ENCODE measurements around the gene RAB14. TPM values are rescaled to one million over a fixed set of nuclear protein-coding genes. Genes with fewer than 3 reads are reported as not detected.

Gene RAB14
- total RNA-seq, 1 experiment from 2014 or later = 63.1 TPM

DNA sequence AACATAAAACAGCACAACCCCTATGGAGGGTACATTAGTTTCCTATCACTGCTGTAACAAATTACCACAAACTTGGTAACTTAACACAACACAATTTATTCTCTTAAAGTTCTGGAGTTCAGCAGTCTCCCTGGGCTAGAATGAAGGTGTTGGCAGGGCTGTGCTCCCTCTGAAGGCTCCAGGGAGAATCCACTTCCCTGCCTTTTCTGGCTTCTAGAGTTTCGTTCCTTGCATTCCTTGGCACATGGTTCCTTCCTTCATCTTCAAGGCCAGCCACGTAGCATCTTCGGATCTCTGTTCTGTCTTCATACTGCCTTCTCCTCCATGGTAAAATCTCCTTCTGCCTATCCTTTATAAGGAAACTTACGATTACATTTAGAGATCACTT is 41.3 kb upstream of the RAB14 start:
- H3K4me1 ChIP-seq (ENCODE audit: control insufficient read depth in 1 of 2, insufficient read depth in 2 of 2, low read length in 2 of 2) = no peaks in the 10 kb centered on the region
- no peaks in the 10 kb centered on the region for H3K36me3 ChIP-seq (ENCODE audit: control insufficient read depth in 1 of 2, insufficient read depth in 2 of 2, low read length in 2 of 2)
- no peak overlapping the region for H3K4me3 ChIP-seq (replicated peaks in 1 of 2; ENCODE audit: low read depth in 1 of 2, low read length in 2 of 2)
- no peak overlapping the region for H3K9ac ChIP-seq (ENCODE audit: low read length)
- H3K9me2 ChIP-seq (ENCODE audit: insufficient read depth) = no peaks in the 10 kb centered on the region
- BruUV-seq (replicated peaks) = no TSS peak
- POLR2A ChIA-PET = no interaction called here
- no peak for TF ChIP-seq SRF (IDR thresholded peaks at IDR 0.05; ENCODE audit: low read depth)
- no peak for TF ChIP-seq CBX3 (IDR thresholded peaks at IDR 0.05; ENCODE audit: low read depth)
- TF ChIP-seq RAD21 (IDR thresholded peaks at IDR 0.05; ENCODE audit: low read depth) = no peak
- no peak for TF ChIP-seq ZFX (IDR thresholded peaks at IDR 0.05)
- TF ChIP-seq POLR2AphosphoS5 (IDR thresholded peaks at IDR 0.05; ENCODE audit: low read depth, low read length) = no peak
- no peak for TF ChIP-seq REST (IDR thresholded peaks at IDR 0.05; ENCODE audit: low read depth)
- no peak for TF ChIP-seq EZH2phosphoT487 (IDR thresholded peaks at IDR 0.05; ENCODE audit: borderline replicate concordance)
- no peak for TF ChIP-seq FOSL1 (IDR thresholded peaks at IDR 0.05; ENCODE audit: low read depth)
- TF ChIP-seq, protein P1, sequence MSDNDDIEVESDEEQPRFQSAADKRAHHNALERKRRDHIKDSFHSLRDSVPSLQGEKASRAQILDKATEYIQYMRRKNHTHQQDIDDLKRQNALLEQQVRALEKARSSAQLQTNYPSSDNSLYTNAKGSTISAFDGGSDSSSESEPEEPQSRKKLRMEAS (IDR thresholded peaks at IDR 0.05) = no peak
- no peak for TF ChIP-seq YY1 (IDR thresholded peaks at IDR 0.05; ENCODE audit: extremely low read depth, insufficient replicate concordance, low read depth, low read length)
- TF ChIP-seq SIN3A (IDR thresholded peaks at IDR 0.05; ENCODE audit: low read depth) = no peak
- no peak for TF ChIP-seq SP1 (IDR thresholded peaks at IDR 0.05; ENCODE audit: low read depth)
- TF ChIP-seq EZH2 (IDR thresholded peaks at IDR 0.05) = no peak
- TF ChIP-seq, protein P2, sequence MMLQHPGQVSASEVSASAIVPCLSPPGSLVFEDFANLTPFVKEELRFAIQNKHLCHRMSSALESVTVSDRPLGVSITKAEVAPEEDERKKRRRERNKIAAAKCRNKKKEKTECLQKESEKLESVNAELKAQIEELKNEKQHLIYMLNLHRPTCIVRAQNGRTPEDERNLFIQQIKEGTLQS (IDR thresholded peaks at IDR 0.05) = no peak
- TF ChIP-seq ZBTB33 (IDR thresholded peaks at IDR 0.05; ENCODE audit: extremely low read depth, insufficient replicate concordance, low read length) = no peak
- DNase-seq (ENCODE audit: low read depth, low spot score) (no peak), ATAC-seq (no peak)
- intact Hi-C loops (cut with micrococcal nuclease) = no loop called here
- no peak overlapping the region for H3K27ac ChIP-seq (ENCODE audit: low read depth, low read length)
- H2AFZ ChIP-seq (ENCODE audit: low read depth, low read length, poor library complexity, severe bottlenecking) = no peak overlapping the region
- CTCF ChIA-PET = no interaction called here
- H3K27me3 ChIP-seq (ENCODE audit: insufficient read depth, low read length) = no peaks in the 10 kb centered on the region
- H4K20me1 ChIP-seq (ENCODE audit: insufficient read depth) = no peaks in the 10 kb centered on the region
- no peak overlapping the region for H3K4me2 ChIP-seq (ENCODE audit: low read length)
- RAD21 ChIA-PET (ENCODE audit: low non-redundant PET in 1 of 2, low total read pairs in 2 of 2, uncharacterized antibody in 2 of 2, unreplicated experiment in 2 of 2) = no interaction called here
- H3K79me2 ChIP-seq (ENCODE audit: insufficient read depth, low read length) = no peaks in the 10 kb centered on the region
- H3K9me3 ChIP-seq (ENCODE audit: control insufficient read depth in 1 of 2, insufficient read depth in 1 of 2, low read depth in 1 of 2, low read length in 2 of 2) = no peaks in the 10 kb centered on the region; a peak in 1 of 4 replicates

All from HCT116 (cell line).